K562 (cell line): ENCODE measurements around the gene PCDHGA4. TPM values are rescaled to one million over a fixed set of nuclear protein-coding genes. Genes with fewer than 3 reads are reported as not detected.

ENCODE experiments used
- ATAC-seq: fragments of 200-7000 bp; cut with Tn5 transposase; 3 replicates; pipeline ENCODE4 v1.9.1; 2020; ENCODE audit warnings: moderate library complexity
- BruUV-seq: library from RNA; stranded (reverse); fragments of 400-500 nt; replicated peaks from 2 replicates; lab custom pipeline; 2021; lab: Mats Ljungman, UMichigan
- CTCF ChIA-PET: fragments of 300-600 bp; formaldehyde crosslinking; extraction: SDS; loops from one replicate; lab custom pipeline; 2021; ENCODE audit warnings: low intra/inter-chr PET ratio; lab: Yijun Ruan, JAX
- POLR2A ChIA-PET: fragments of 300-600, 350-650 bp; sonication (Branson Sonifier 250); formaldehyde crosslinking; extraction: SDS; loops from one replicate; lab custom pipeline; 2021; ENCODE audit warnings: antibody characterized with exemption, inconsistent platforms; lab: Yijun Ruan, JAX
- DNase-seq, 4 experiments: peaks; one replicate each; pipeline versions ENCODE4 v3.0.0 to v3.0.0-alpha.2; 2011 to 2018; ENCODE audit warnings: low spot score in 3 of 4, mixed read lengths in 3 of 4; ENCODE audit errors: extremely low read depth in 1 of 4
- FAIRE-seq: peaks from 2 replicates; lab custom pipeline; 2011; peaks lifted over from hg19 to GRCh38; lab: Jason Lieb, UNC
- H2AFZ ChIP-seq: 2 replicates; pipeline ENCODE4 v1.6.0; 2011; ENCODE audit warnings: low read depth, low read length, control low read depth, inconsistent platforms
- H3K27ac ChIP-seq: fragments of 200-600 bp; 3 replicates; pipeline ENCODE4 v1.8.0; 2011; ENCODE audit warnings: low read depth, mild to moderate bottlenecking, control low read depth, inconsistent platforms, low read length, moderate library complexity, mixed read lengths; ENCODE audit errors: extremely low read depth
- H3K27me3 ChIP-seq, 2 experiments: fragments of 300-600 bp in 1 of 2; 2 replicates in 1 of 2; 3 replicates in 1 of 2; pipeline versions ENCODE4 v1.6.0 to v1.8.0; 2011; ENCODE audit warnings: inconsistent platforms in 2 of 2, low read length in 2 of 2, mild to moderate bottlenecking in 1 of 2, mixed read lengths in 1 of 2, moderate library complexity in 1 of 2; ENCODE audit not compliant: control insufficient read depth in 2 of 2, insufficient read depth in 2 of 2
- H3K36me3 ChIP-seq: fragments of 300-600 bp; 3 replicates; pipeline ENCODE4 v1.8.0; 2011; ENCODE audit warnings: mild to moderate bottlenecking, low read length, inconsistent platforms; ENCODE audit not compliant: control insufficient read depth, insufficient read depth
- H3K4me1 ChIP-seq, 2 experiments: fragments of 200-600 bp in 1 of 2; replicated peaks in 1 of 2; 2 replicates in 1 of 2; 3 replicates in 1 of 2; pipeline versions ENCODE4 v1.5.1 to v1.8.0; 2011; ENCODE audit warnings: inconsistent platforms in 2 of 2, low read length in 2 of 2, mild to moderate bottlenecking in 1 of 2, mixed read lengths in 1 of 2, moderate library complexity in 1 of 2; ENCODE audit not compliant: control insufficient read depth in 2 of 2, insufficient read depth in 2 of 2
- H3K4me2 ChIP-seq: 2 replicates; pipeline ENCODE4 v1.6.1; 2011; ENCODE audit warnings: low read length, control low read depth, inconsistent platforms, mixed read lengths; ENCODE audit not compliant: insufficient read depth
- H3K4me3 ChIP-seq: fragments of 200-600 bp; sonication (generic), shearing (Covaris generic); 2 replicates; pipeline ENCODE4 v1.5.1; 2016; ENCODE audit warnings: control low read depth, inconsistent platforms
- H3K79me2 ChIP-seq: fragments of 200-600 bp; 3 replicates; pipeline ENCODE4 v1.8.0; 2011; ENCODE audit warnings: low read length, inconsistent platforms; ENCODE audit not compliant: control insufficient read depth, insufficient read depth
- H3K9ac ChIP-seq, 2 experiments: 2 replicates each; pipeline versions ENCODE4 v1.6.0 to v1.6.1; 2011; ENCODE audit warnings: low read depth in 2 of 2, low read length in 2 of 2, control low read depth in 1 of 2, inconsistent platforms in 1 of 2, mild to moderate bottlenecking in 1 of 2, mixed read lengths in 1 of 2; ENCODE audit not compliant: insufficient read depth in 1 of 2
- H3K9me1 ChIP-seq: one replicate; pipeline ENCODE4 v1.6.0; 2011; ENCODE audit warnings: inconsistent platforms, mild to moderate bottlenecking, low read length, moderate library complexity; ENCODE audit not compliant: control insufficient read depth, insufficient read depth
- H3K9me3 ChIP-seq: replicated peaks from 2 replicates; pipeline ENCODE4 v1.5.1; 2011; ENCODE audit warnings: low read depth, low read length, inconsistent platforms; ENCODE audit not compliant: control insufficient read depth, insufficient read depth
- H4K20me1 ChIP-seq: replicated peaks from 2 replicates; pipeline ENCODE4 v1.6.1; 2011; ENCODE audit warnings: low read length, inconsistent platforms, mixed read lengths; ENCODE audit not compliant: control insufficient read depth, insufficient read depth
- CBX2 ChIP-seq: fragments of 200-600 bp; sonication (generic); IDR thresholded peaks from one replicate; pipeline ENCODE4 v1.6.1; 2012; ENCODE audit warnings: mild to moderate bottlenecking, low read length, inconsistent platforms; ENCODE audit not compliant: insufficient read depth, poor library complexity, severe bottlenecking
- CHCHD3 ChIP-seq: fragments of 250-450 bp; sonication (Bioruptor Pico); IDR thresholded peaks from 2 replicates; pipeline ENCODE4 v2.1.2; 2022; ENCODE audit warnings: mild to moderate bottlenecking
- KLF1 ChIP-seq: fragments of 450-650 bp; IDR thresholded peaks from 2 replicates; pipeline ENCODE4 v1.6.1; 2016; ENCODE audit warnings: missing genetic modification characterization, missing compliant biosample characterization
- RAD21 ChIP-seq, 2 experiments: fragments of 250-450 bp in 1 of 2; fragments of 450-650 bp in 1 of 2; sonication (Bioruptor Pico) in 1 of 2; formaldehyde crosslinking in 1 of 2; IDR thresholded peaks in 1 of 2; conservative IDR thresholded peaks in 1 of 2; 2 replicates each; pipeline versions ENCODE4 v1.4.0 to v1.8.0; 2020 to 2022; ENCODE audit warnings: mild to moderate bottlenecking in 2 of 2, moderate library complexity in 1 of 2
- TCFL5 ChIP-seq: fragments of 250-450 bp; sonication (Bioruptor Pico); conservative IDR thresholded peaks from 2 replicates; pipeline ENCODE4 v1.6.1; 2021; ENCODE audit warnings: mild to moderate bottlenecking, moderate library complexity, matching md5 sums
- ZBTB7A ChIP-seq: IDR thresholded peaks from 2 replicates; pipeline ENCODE4 v1.6.1; 2011; ENCODE audit warnings: low read depth, mild to moderate bottlenecking, low read length, moderate library complexity, borderline replicate concordance; ENCODE audit not compliant: control insufficient read depth
- WGBS: fragments of 100-300 bp; shearing (Covaris generic); methylation state at CpG from one replicate; pipeline ENCODE4 v1.1.6; 2016; ENCODE audit warnings: low coverage, mixed read lengths; ENCODE audit not compliant: insufficient coverage; ENCODE audit errors: missing lambda C conversion rate; 5-methylcytosine and 5-hydroxymethylcytosine counted together
- in situ Hi-C: fragments of 300-500 bp; cut with MboI; formaldehyde crosslinking; loops from 4 replicates; pipeline ENCODE4 v1.15.0; 2018; ENCODE audit warnings: inconsistent platforms, mixed read lengths
- intact Hi-C: fragments of 100-400 bp; cut with micrococcal nuclease; formaldehyde crosslinking; loops from 2 replicates; pipeline ENCODE4 v1.14.2; 2022
- polyA plus RNA-seq, 8 experiments: library from polyadenylated mRNA; depleted of rRNA in 4 of 8; stranded (reverse) in 5 of 8; unstranded in 3 of 8; fragments of >200 nt; fragmentation: Nextera tagmentation in 2 of 8; fragmentation: Illumina TruSeq in 1 of 8; extraction: Ambion mirVana in 2 of 8; extraction: Trizol in 1 of 8; gene quantifications; 2 replicates each; pipeline versions ENCODE4 v1.2.1 to v1.2.3, GENCODE V29; 2011 to 2014; ENCODE audit warnings: inconsistent platforms in 1 of 8, missing spikeins in 1 of 8
- total RNA-seq, 7 experiments: library from RNA; depleted of rRNA in 6 of 7; stranded (reverse); fragments of >200 nt in 6 of 7; fragmentation: Illumina TruSeq in 2 of 7; extraction: Trizol in 2 of 7; gene quantifications; 2 replicates each; pipeline versions ENCODE4 v1.2.1 to v1.2.3, GENCODE V29; 2011 to 2021; ENCODE audit warnings: low replicate concordance in 1 of 7
- TF ChIP-seq, protein P1 (sequence below): fragments of 450-650 bp; formaldehyde crosslinking; IDR thresholded peaks from 2 replicates; pipeline ENCODE4 v1.4.0; 2020; ENCODE audit warnings: mild to moderate bottlenecking, moderate library complexity
- TF ChIP-seq, protein P2 (sequence below), 3 experiments: IDR thresholded peaks in 2 of 3; conservative IDR thresholded peaks in 1 of 3; 2 replicates each; pipeline ENCODE4 v1.5.1; 2011 to 2012; ENCODE audit warnings: low read length in 3 of 3, mild to moderate bottlenecking in 3 of 3, control low read depth in 2 of 3, improper control_type of control experiment in 1 of 3, inconsistent platforms in 1 of 3, low read depth in 1 of 3, mixed read lengths in 1 of 3, moderate library complexity in 1 of 3; ENCODE audit not compliant: insufficient read depth in 2 of 3
- TF ChIP-seq, protein P3 (sequence below): fragments of 250-450 bp; sonication (Bioruptor Pico); IDR thresholded peaks from 2 replicates; pipeline ENCODE4 v1.8.0; 2021; ENCODE audit warnings: mild to moderate bottlenecking, moderate library complexity
- TF ChIP-seq, protein P4 (sequence below): IDR thresholded peaks from 2 replicates; pipeline ENCODE4 v1.6.1; 2012; ENCODE audit warnings: low read depth, low read length, improper control_type of control experiment, borderline replicate concordance
- TF ChIP-seq, protein P5 (sequence below): fragments of 450-650 bp; IDR thresholded peaks from one replicate; pipeline ENCODE4 v1.6.1; 2018; ENCODE audit warnings: mild to moderate bottlenecking, moderate library complexity; ENCODE audit not compliant: partially characterized antibody

Gene PCDHGA4
- total and polyA plus RNA-seq, 9 of the 15 experiments (the other 6 are each of a cell fraction or from before 2014, with no cell fraction given), result 0.12 to 0.40 (median 0.36) TPM; not detected in 2

DNA sequence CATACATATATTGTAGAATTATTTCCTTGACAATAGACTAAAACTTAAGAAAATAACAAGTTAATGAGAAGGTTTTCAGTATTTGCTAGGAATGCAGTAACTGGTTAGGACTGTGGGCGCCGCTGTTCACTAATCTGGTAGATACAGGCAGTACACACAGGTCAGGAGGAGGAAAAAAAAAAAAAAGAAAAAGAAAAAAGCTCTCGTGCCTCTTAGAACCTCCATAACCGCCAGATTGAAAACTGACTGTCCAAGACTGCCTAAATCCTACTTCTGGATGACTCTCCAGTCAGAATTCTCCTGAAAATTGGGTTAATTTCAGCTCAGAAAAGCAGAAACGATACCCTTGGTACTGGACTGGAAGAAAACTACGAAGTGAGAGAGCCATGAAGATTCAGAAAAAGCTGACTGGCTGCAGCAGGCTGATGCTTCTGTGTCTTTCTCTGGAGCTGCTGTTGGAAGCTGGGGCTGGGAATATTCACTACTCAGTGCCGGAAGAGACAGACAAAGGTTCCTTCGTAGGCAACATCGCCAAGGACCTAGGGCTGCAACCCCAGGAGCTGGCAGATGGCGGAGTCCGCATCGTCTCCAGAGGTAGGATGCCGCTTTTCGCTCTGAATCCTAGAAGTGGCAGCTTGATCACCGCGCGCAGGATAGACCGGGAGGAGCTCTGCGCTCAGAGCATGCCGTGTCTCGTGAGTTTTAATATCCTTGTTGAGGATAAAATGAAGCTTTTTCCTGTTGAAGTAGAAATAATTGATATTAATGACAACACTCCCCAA, 24.3 kb upstream of the PCDHGA4 start, which contains the start of gene PCDHGA1:
PCDHGA1 (plus strand) TSS at position 216 of the 782 bp plus-strand sequence.
- 35% methylated on average over 21 of the region's 21 CpGs for WGBS
- Histone ChIP-seq H3K4me3 (0 out of 2 replicates have a peak within 1 kb of the TSS, but pooled peaks have one; percentile 5), H2AFZ (peak within 1 kb of the TSS; percentile 11; the same call in 1 of the 2 replicates), H3K4me2 (no peak within 1 kb of the TSS), H3K9me1 (no peaks in the 10 kb centered on the region), H3K4me1 (no peaks in the 10 kb centered on the region; a peak in 1 of 5 replicates), H3K36me3 (no peaks in the 10 kb centered on the region), H3K9me3 (no peaks in the 10 kb centered on the region), H3K27me3 (peaks cover 0 to 6% of the 10 kb centered on the region in 2 experiments; a peak in 3 of 5 replicates), H4K20me1 (no peaks in the 10 kb centered on the region), H3K9ac (no peak within 1 kb of the TSS), H3K79me2 (no peaks in the 10 kb centered on the region), H3K27ac (no peak within 1 kb of the TSS)
- in situ Hi-C loops (no loop called here), intact Hi-C loops (no loop called here)
- peak; percentile 55 for ATAC-seq
- ChIA-PET POLR2A (interaction anchor here (0.6 to 2.1 kb wide), 3 partner anchors 9 to 12 kb away, joined by 3 to 14 read pairs (median 4); partner anchors contain the start of gene TAF7), CTCF (interaction anchor here (0.6 to 1.4 kb wide), 3 partner anchors 53 to 288 kb away, joined by 3 to 5 read pairs (median 3); partner anchors contain the start of gene DIAPH1)
- peak; percentile 24 to 45 (median 28) for DNase-seq
- no TSS peak for BruUV-seq
- peak; percentile 11 for FAIRE-seq
- TF ChIP-seq ZBTB7A (no peak), CHCHD3 (CRISPR knock-in tag) (no peak), KLF1 (tag) (no peak), CBX2 (no peak), RAD21 (CRISPR knock-in tag; conservative IDR thresholded peaks at IDR 0.05 in 1 of 2, IDR thresholded peaks at IDR 0.05 in 1 of 2) (peak in 1 of 2 experiments; percentile 24; a peak in 1 of 4 replicates), TCFL5 (CRISPR knock-in tag) (no peak)
- TF ChIP-seq, protein P1, sequence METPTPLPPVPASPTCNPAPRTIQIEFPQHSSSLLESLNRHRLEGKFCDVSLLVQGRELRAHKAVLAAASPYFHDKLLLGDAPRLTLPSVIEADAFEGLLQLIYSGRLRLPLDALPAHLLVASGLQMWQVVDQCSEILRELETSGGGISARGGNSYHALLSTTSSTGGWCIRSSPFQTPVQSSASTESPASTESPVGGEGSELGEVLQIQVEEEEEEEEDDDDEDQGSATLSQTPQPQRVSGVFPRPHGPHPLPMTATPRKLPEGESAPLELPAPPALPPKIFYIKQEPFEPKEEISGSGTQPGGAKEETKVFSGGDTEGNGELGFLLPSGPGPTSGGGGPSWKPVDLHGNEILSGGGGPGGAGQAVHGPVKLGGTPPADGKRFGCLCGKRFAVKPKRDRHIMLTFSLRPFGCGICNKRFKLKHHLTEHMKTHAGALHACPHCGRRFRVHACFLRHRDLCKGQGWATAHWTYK, result no peak
- TF ChIP-seq, protein P2, sequence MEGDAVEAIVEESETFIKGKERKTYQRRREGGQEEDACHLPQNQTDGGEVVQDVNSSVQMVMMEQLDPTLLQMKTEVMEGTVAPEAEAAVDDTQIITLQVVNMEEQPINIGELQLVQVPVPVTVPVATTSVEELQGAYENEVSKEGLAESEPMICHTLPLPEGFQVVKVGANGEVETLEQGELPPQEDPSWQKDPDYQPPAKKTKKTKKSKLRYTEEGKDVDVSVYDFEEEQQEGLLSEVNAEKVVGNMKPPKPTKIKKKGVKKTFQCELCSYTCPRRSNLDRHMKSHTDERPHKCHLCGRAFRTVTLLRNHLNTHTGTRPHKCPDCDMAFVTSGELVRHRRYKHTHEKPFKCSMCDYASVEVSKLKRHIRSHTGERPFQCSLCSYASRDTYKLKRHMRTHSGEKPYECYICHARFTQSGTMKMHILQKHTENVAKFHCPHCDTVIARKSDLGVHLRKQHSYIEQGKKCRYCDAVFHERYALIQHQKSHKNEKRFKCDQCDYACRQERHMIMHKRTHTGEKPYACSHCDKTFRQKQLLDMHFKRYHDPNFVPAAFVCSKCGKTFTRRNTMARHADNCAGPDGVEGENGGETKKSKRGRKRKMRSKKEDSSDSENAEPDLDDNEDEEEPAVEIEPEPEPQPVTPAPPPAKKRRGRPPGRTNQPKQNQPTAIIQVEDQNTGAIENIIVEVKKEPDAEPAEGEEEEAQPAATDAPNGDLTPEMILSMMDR (IDR thresholded peaks at IDR 0.05 in 2 of 3, conservative IDR thresholded peaks at IDR 0.05 in 1 of 3; ENCODE audit: insufficient read depth in 2 of 3, low read depth in 1 of 3, low read length in 3 of 3), result peak; percentile 49 to 65 (median 55); a peak in 5 of 6 replicates
- TF ChIP-seq, protein P3, sequence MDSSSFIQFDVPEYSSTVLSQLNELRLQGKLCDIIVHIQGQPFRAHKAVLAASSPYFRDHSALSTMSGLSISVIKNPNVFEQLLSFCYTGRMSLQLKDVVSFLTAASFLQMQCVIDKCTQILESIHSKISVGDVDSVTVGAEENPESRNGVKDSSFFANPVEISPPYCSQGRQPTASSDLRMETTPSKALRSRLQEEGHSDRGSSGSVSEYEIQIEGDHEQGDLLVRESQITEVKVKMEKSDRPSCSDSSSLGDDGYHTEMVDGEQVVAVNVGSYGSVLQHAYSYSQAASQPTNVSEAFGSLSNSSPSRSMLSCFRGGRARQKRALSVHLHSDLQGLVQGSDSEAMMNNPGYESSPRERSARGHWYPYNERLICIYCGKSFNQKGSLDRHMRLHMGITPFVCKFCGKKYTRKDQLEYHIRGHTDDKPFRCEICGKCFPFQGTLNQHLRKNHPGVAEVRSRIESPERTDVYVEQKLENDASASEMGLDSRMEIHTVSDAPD (CRISPR knock-in tag), result no peak
- TF ChIP-seq, protein P4, sequence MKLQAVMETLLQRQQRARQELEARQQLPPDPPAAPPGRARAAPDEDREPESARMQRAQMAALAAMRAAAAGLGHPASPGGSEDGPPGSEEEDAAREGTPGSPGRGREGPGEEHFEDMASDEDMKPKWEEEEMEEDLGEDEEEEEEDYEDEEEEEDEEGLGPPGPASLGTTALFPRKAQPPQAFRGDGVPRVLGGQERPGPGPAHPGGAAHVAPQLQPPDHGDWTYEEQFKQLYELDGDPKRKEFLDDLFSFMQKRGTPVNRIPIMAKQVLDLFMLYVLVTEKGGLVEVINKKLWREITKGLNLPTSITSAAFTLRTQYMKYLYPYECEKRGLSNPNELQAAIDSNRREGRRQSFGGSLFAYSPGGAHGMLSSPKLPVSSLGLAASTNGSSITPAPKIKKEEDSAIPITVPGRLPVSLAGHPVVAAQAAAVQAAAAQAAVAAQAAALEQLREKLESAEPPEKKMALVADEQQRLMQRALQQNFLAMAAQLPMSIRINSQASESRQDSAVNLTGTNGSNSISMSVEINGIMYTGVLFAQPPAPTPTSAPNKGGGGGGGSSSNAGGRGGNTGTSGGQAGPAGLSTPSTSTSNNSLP, result no peak
- TF ChIP-seq, protein P5, sequence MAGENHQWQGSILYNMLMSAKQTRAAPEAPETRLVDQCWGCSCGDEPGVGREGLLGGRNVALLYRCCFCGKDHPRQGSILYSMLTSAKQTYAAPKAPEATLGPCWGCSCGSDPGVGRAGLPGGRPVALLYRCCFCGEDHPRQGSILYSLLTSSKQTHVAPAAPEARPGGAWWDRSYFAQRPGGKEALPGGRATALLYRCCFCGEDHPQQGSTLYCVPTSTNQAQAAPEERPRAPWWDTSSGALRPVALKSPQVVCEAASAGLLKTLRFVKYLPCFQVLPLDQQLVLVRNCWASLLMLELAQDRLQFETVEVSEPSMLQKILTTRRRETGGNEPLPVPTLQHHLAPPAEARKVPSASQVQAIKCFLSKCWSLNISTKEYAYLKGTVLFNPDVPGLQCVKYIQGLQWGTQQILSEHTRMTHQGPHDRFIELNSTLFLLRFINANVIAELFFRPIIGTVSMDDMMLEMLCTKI, result no peak
